ENCODE measurements around the gene FAM20B. TPM values are rescaled to one million over a fixed set of nuclear protein-coding genes. Genes with fewer than 3 reads are reported as not detected.

Gene FAM20B
- total and polyA plus RNA-seq, 2 of the 13 experiments (the other 11 are each of a cell fraction or from before 2014, with no cell fraction given): 13.8 to 26.9 TPM

GRCh38 chr1:179010671-179011070 lies 15.0 kb upstream of the FAM20B start:
- intact Hi-C loops (cut with micrococcal nuclease; ENCODE audit: unreplicated experiment): no loop called here
- in situ Hi-C loops (cut with HindIII; ENCODE audit: extremely low pct_ligation_motif_present, low pct_unique_long_range_greater_than_20kb): no loop called here

More at GRCh38 chr1:179010671-179011070, 15.0 kb upstream of the FAM20B start:
- H3K4me3 ChIP-seq (replicated peaks in 1 of 3; ENCODE audit: insufficient read depth in 1 of 3, low read depth in 2 of 3, low read length in 3 of 3): no peak overlapping the region
- BruUV-seq (replicated peaks): no TSS peak
- ChIA-PET POLR2A (no interaction called here), CTCF (ENCODE audit: low intra/inter-chr PET ratio, low total read pairs) (no interaction called here)
- no peaks in the 10 kb centered on the region for H3K27me3 ChIP-seq (ENCODE audit: control insufficient read depth in 1 of 2, insufficient read depth in 2 of 2, low read length in 2 of 2)
- no peak overlapping the region for H3K9ac ChIP-seq (ENCODE audit: insufficient read depth, low read depth, low read length)
- H3K27ac ChIP-seq (ENCODE audit: extremely low read length, insufficient read depth, low read length): no peak overlapping the region
- H3K36me3 ChIP-seq (replicated peaks in 1 of 2; ENCODE audit: control insufficient read depth in 1 of 2, insufficient read depth in 2 of 2, low read length in 2 of 2): no peaks in the 10 kb centered on the region
- no peaks in the 10 kb centered on the region for H3K79me2 ChIP-seq (ENCODE audit: insufficient read depth, low read length)
- no peak overlapping the region for H2AFZ ChIP-seq (ENCODE audit: low read length)
- DNase-seq (ENCODE audit: low spot score) (no peak), FAIRE-seq (no peak), ATAC-seq (no peak)
- no peaks in the 10 kb centered on the region for H4K20me1 ChIP-seq (ENCODE audit: insufficient read depth, low read length)
- WGBS (ENCODE audit: low lambda C conversion rate): 81% methylated on average over 2 of the region's 2 CpGs
- no peaks in the 10 kb centered on the region for H3K9me3 ChIP-seq (ENCODE audit: low read length)
- TF ChIP-seq ZNF276 (CRISPR knock-in tag; IDR thresholded peaks at IDR 0.05; ENCODE audit: low read depth) (no peak), LRRFIP1 (CRISPR knock-in tag; conservative IDR thresholded peaks at IDR 0.05) (no peak), FOXP4 (CRISPR knock-in tag; IDR thresholded peaks at IDR 0.05) (no peak), ZFP36 (IDR thresholded peaks at IDR 0.05; ENCODE audit: borderline replicate concordance, low read depth, low read length, partially characterized antibody) (no peak)
- H3K4me1 ChIP-seq (ENCODE audit: insufficient read depth, low read length): peaks cover 12% of the 10 kb centered on the region; the same call in 1 of the 2 replicates
- no peak overlapping the region for H3K4me2 ChIP-seq (ENCODE audit: low read depth, low read length)
